NOMO-1 treated with DMSO at 0.1 percent for 48 hours (cell line): ENCODE results near the gene FAT1.
"Not testable (repeated sequence)": the region's sequence is repeated elsewhere in the genome, so short reads cannot be mapped to it uniquely, and the experiment has no call there.

ENCODE experiments used
- DNase-seq: peaks from one replicate; lab custom pipeline; 2025; ENCODE audit not compliant: unreplicated experiment; lab: John Stamatoyannopoulos, UW

The FAT1 gene, protein sequence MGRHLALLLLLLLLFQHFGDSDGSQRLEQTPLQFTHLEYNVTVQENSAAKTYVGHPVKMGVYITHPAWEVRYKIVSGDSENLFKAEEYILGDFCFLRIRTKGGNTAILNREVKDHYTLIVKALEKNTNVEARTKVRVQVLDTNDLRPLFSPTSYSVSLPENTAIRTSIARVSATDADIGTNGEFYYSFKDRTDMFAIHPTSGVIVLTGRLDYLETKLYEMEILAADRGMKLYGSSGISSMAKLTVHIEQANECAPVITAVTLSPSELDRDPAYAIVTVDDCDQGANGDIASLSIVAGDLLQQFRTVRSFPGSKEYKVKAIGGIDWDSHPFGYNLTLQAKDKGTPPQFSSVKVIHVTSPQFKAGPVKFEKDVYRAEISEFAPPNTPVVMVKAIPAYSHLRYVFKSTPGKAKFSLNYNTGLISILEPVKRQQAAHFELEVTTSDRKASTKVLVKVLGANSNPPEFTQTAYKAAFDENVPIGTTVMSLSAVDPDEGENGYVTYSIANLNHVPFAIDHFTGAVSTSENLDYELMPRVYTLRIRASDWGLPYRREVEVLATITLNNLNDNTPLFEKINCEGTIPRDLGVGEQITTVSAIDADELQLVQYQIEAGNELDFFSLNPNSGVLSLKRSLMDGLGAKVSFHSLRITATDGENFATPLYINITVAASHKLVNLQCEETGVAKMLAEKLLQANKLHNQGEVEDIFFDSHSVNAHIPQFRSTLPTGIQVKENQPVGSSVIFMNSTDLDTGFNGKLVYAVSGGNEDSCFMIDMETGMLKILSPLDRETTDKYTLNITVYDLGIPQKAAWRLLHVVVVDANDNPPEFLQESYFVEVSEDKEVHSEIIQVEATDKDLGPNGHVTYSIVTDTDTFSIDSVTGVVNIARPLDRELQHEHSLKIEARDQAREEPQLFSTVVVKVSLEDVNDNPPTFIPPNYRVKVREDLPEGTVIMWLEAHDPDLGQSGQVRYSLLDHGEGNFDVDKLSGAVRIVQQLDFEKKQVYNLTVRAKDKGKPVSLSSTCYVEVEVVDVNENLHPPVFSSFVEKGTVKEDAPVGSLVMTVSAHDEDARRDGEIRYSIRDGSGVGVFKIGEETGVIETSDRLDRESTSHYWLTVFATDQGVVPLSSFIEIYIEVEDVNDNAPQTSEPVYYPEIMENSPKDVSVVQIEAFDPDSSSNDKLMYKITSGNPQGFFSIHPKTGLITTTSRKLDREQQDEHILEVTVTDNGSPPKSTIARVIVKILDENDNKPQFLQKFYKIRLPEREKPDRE (N-terminal part only)

DNA sequence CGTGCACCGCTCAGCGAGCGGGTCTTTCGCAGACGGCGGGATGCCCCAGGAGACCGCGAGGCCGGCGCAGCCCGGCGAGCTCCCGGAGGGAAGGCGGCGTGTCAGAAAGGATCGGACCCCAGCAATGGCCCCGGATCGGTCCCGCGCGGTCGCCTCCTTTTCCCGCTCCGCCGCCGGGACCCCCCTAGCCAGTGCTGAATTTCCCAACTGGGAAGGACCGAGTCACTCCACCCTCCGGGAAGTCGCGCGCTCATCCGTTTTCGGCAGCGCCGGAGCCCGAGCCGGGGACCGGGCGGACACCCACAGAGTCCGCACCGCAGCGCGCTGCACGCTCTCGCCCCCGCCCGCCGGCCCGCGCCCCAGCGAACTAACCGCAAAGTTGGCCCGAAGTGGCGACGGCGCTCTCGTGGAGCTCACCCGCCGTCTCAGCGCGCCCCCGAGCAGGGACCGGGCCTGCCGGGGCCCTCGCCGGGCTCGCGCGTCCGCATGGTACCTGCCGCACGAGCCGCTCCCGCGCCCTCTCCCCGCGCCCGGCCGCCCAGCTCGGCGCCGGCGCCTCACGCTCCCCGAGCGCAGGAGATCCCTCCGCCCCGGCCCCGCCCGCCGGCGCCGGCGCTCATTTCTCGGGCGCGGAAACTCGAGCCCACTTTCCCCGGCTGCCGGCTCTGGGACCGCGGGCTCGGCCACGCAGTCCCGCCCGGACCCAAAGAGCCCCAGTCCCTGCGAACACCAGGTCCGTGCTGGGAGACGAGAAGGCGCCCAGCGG lies at the start of gene FAT1:
TSS of gene FAT1 (minus strand) at position 565 of the 766 bp plus-strand sequence. CDS start 14,029 bp downstream, outside the sequence.
- peak; percentile 2 for DNase-seq

DNA sequence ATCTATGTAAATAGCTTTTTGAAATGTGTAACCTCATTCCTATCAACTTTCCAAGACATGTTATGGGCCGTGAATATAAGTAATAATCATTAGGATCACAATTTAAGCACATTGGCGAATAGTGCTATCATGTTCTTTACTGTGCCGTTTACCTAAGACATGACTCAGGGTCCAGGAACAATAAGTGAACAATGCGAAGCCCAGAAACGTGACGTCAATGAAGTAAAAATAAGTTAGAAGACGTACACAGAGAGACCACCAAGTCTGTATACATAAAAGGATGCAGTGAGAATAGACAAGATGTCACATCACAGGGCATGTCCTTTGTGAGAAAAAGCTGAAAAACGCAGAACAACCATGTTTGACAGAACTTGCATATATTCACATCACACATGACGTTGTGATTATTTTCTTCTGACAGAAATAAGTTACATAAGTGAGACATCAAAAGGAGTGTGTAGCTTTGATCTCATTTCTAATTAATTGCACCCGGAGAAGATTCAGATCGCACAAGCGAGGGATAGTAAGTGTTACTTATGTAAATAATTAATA lies 49.4 kb upstream of the FAT1 start:
- no peak for DNase-seq

DNA sequence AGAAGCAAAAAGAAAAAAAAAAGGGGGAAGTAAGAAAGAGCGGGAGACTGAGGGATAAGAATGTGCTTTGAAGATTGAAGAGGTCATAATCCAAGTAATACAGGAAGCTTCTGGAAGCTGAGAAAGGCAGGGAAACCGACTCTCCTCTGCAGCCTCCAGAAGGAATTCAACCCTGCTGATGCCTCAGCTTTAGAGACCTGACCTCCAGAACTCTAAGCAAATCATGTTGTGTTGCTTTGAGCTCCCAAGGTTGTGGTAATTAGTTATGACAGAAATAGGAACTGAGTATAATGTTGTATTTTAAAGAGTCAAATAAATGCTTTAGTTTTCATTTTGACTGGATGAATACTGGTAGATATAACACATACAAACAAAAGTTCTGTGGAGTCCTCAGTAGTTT lies 48.0 kb upstream of the FAT1 start:
- DNase-seq, result no peak

DNA sequence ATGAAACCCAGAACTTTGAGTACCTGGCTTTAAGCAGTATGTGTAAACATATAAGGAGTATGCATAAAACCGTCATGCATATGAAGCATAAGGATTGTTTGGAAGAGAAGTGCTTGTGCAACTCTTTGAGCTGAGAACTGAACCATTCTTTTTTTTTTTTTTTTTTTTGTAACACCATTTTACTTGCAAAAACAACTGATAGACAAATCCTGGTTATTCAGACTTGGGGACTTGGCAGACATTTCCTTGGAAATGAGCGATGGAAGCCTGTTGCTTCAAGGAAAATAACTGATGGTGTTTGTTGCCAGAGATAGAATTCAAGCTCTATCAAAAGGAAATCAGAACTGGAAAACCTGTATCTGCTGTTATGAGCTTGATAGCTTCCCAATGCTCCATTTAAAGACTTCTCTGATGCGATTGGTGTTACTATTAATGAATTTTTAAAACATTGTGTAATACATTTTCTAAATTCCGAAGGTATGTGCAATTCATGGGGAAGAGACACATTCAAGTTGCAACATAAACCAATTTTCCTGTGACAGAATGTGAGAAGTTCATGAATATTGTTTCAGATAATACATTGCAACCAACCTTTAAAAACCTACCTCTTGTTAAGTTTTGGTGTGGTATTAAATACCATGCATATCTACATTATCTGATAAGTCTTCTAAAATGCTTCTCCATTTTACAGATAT lies 47.0 kb upstream of the FAT1 start:
- DNase-seq, result no peak

DNA sequence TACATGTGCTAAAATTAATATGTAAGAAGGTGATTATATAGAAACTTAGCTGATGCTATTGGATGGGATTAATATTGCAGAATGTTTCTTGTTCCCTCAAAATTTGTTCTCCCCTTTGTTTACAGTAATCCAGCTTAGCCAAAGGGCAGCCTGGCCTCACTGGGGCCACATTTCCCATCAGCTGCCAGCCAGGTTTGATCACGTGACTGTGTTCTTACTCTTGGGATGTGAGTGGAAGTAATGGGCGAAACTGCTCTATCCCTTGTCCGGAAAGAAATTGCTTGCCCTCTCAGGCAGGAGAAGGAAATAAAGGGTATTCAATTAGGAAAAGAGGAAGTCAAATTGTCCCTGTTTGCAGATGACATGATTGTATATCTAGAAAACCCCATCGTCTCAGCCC lies 44.1 kb upstream of the FAT1 start:
- DNase-seq, result no peak

DNA sequence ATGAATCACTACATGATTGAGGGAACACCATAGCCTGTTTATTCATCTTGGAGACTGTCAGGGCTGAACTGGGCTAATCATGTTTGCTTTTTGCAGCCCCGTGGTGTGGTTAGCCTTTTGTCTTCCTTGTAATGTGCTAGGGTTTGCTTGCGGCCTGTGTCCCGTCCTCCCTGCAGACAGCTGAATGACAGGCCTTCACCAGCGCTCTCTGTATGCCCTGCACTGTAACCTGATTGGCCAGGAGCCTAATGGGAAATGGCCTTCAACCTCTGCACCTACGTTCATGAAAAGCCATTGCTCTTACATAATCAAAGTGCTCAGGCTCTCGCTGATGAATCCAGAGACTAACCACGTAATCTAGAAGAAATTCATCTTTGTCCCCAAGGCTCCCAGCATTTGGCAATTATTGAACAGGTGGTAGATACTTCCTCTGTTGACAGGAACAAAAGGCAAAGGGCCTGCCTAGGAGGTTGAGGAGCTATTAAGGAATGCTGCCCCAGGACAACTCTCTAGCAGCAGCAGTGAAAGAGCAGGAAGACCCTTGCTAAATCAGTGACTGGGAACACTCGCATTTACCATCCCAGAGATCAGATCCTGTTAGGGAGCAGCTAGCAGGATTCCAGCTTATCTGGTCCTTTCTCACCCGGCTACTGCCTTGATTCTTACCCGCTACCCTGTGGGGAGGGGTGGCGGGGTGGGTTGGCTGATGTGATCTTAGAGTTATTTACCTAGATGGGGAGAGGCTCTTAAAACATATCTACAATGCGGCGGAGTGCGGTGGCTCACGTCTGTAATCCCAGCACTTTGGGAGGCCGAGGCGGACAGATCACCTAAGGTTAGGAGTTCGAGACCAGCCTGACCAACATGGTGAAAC lies 42.3 kb upstream of the FAT1 start:
- no peak for DNase-seq

DNA sequence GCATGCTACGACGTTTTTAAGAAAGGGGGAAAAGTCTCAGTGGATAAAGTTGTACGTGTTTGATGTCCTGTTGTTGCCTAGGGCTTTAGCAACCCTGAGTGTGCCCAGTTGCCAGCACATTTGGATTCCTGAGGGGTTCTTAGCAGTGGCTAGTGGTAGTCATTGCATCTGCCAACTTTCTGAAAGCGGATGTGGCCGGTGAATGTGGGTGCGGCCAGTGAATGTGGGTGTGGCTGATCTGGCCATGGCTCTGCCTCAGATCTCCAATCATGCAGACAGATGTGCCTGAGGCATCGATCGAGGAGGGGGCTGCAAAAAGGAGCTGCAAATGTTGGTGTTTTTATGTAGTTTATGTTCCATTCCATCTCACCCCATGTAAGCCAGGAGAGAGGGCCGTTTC lies 41.5 kb upstream of the FAT1 start:
- DNase-seq, result no peak

DNA sequence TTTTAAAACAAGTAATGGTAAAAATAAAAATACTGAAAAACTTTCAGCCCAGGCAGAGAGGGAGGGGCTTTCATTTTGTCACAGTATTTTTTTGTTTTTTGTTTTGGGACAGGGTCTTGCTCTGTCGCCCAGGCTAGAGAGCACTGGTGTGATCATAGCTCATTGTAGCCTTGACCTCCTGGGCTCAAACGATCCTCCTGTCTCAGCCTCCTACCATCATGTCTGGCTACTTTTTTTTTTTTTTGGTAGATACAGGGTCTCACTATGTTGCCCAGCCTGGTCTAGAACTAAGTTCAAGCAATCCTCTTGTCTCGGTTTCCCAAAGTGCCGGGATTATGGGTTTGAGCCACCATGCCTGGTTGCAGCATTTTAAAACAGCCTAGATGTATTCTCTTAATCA lies 40.8 kb upstream of the FAT1 start:
- DNase-seq, result no peak

DNA sequence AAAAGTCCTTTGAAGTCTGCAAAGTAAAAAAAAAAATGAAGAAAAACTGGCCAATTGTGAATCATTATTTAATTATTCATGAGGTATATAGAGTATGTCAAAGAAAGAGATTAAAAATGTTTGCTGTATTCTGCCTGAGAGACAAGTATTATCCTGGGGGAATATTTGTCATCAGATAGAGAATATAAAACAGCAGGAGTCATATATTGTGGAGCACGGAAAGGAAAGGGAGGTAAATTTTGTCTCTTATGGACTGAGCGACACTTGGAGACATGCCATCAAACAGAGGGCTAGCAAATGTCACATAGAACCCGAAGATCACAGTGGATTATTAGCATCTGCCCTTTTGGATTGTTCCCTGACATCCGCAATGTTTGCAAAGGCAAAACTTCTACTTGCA lies 39.2 kb upstream of the FAT1 start:
- DNase-seq, result no peak

DNA sequence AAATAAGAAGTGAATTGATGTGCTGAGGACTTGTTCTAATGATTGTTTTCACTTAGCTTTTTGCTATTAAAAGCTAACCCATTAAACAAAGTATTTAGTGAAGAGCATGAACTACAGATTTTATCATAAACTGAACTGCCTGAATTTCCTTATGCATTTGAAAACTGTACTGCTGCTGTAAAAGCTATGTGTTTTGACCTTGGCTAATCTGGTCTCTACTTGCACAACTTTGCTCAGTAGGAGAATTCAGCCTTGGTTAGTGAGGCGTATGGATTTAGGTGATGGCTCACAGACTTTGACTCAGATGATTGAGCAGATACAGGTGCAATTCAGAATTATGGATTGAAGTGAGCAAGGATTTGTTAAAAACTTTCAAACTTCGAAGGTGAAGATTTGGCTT lies 38.7 kb upstream of the FAT1 start:
- DNase-seq, result no peak

DNA sequence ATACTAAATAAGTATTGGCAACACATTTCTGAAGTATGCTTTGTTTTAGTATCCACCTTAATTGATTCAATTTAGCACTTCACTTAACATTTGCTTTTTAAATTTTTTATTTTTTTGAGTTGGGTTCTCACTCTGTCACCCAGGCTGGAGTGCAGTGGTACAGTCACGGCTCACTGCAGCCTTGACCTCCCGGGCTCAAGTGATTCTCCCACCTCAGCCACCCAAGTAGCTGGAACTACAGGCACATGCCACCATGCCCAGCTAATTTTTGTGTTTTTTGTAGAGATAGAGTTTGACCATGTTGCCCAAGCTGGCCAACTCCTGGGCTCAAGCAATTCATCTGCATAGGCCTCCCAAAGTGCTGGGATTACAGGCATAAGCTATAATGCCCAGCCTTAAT lies 38.3 kb upstream of the FAT1 start:
- DNase-seq, result not testable (repeated sequence)

DNA sequence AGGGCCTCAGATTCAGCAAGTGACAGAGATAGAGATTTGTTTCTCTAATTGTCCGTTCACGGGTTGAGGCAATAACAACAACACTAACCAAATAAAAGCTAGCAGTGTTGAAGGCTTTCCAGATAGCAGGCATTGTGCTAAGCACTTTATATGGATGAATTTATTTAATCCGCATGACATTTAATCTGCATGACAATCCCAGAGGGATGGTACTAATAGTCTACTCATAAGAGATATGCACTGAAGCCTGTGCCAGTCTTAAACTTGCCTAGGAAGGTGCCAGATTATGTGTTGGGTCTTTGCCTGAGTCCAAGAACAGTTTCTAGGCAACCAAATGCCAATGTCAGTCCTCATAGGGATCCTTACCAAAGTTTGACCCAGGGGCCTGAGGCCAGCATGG lies 37.7 kb upstream of the FAT1 start:
- DNase-seq, result no peak

DNA sequence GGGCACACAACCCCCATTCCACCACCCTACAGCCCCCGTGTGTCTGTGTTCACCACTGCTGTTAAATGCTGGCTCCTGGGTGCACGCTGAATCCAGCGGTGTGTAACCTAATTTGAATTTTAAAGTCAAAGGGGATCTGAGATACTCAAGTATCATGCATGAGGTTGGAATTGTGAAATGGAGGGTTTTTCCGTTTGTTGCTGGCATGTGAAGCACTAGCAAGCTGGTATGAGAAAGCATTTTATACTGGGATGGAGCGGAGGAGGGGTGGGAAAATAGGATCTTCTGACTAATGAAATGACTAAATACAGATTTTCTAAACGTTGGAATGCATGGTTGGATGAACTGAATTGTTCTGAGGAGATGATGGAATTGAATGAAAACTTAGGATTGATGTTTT lies 36.9 kb upstream of the FAT1 start:
- no peak for DNase-seq

DNA sequence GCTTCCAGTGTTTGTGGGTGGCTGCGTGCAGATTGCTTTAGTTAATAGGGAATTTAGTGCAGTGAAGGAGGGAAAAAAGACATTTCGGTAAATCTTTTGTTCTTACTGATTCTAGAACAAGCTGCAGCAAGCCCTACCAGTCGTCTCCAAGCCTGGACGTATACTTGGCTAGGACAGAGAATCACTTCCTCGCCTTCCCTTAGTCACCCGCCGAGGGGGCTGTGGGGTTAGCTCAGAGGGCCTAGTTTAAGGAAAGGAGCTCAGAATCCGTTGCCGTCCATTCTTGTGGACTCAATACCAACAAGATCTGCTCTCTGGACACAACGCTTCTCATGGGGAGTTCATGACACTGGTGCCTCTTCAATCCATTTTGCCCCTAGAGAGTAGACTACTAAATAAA lies 36.3 kb upstream of the FAT1 start:
- DNase-seq, result no peak

DNA sequence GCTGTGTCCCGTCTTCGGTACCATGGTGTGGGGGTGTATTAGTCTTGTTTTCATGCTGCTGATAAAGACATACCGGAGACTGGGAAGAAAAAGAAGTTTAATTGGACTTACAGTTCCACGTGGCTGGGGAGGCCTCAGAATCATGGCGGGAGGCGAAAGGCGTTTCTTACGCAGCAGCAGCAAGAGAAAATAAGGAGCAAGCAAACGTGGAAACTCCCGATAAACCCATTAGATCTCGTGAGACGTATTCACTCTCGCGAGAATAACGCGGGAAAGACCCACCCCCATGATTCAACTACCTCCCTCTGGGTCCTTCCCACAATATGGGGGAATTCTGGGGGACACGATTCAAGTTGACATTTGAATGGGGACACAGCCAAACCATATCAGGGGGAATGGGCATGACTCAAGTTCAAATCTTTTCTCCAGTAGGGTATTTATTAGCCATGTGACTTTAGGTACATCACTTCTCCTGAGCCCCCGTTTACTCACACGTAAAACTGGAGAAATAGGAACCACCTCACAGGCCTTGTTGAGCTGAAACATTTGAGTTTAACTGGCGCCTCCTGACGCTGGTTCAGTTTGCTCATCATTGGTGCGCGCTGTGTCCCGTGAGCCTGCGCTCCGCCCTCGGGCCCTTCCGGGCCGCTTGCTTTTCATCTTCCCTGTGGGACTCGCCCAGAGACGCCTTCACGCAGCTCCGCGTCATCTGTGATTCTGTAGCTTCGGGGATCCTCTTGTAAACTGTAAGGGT lies 35.5 kb upstream of the FAT1 start:
- DNase-seq, result no peak

DNA sequence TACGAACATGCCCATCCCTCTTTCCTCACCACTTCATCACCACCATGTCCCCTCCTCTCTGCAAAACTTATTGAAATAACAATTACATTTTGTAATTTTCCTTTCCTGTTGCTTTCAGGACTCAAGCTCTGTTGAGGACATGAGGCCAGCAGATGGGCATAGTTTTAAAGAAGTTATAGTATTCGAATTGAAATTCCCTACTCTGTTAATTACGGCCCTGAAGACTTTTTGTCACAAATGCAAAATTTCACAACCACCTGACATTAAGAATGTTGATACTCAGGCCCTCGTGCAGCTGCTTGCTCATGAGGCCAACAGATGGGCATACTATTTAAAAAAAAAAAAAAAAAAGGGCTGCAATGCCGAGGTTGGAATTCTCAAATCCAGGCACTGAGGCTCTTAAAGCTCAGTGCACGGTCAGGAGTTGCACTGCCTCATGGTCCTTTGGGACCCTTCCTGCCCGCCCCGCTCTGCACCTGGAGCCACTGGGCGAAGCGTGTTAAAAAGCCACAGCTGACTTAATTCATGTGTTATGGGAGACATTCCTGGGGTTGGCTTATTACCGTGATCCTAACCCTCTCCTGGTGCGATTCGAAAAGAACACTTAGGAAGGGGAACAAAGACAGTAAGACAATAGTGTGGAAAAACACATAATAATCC lies 34.2 kb upstream of the FAT1 start:
- peak; percentile 66 for DNase-seq

DNA sequence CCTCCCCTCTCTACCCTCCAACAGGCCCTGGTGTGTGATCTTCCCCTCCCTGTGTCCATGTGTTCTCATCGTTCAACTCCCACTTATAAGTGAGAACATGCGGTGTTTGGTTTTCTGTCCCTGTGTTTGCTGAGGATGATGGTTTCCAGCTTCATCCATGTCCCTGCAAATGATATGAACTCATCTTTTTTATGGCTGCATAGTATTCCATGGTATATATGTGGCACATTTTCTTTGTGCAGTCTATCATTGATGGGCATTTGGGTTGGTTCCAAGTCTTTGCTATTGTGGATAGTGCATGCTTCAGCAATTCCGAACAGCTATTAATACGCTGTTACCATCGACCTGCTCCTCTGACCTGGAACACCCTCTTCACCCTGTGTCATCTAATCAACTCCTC lies 32.9 kb upstream of the FAT1 start:
- DNase-seq, result not testable (repeated sequence)
